HFFc6 (cell line): ENCODE results near the gene CCDC174. TPM values are rescaled to one million over a fixed set of nuclear protein-coding genes. Genes with fewer than 3 reads are reported as not detected.
A peak's percentile ranks its signal among the peaks of the same experiment; 100 is the strongest.

Source experiments
- DNase-seq: peaks from one replicate; pipeline ENCODE4 v3.0.0-alpha.2; 2018
- H3K27ac Mint-ChIP-seq: 2 replicates; pipeline ENCODE4 v1.8.0; 2020; ENCODE audit warnings: mild to moderate bottlenecking, mixed read lengths
- H3K27me3 Mint-ChIP-seq: 2 replicates; pipeline ENCODE4 v1.8.0; 2021; ENCODE audit warnings: mild to moderate bottlenecking, moderate library complexity, mixed read lengths; ENCODE audit not compliant: insufficient read depth
- H3K36me3 Mint-ChIP-seq: 2 replicates; pipeline ENCODE4 v1.8.0; 2021; ENCODE audit warnings: low read depth, mixed read lengths
- H3K4me1 Mint-ChIP-seq: 2 replicates; pipeline ENCODE4 v1.8.0; 2020; ENCODE audit warnings: low read depth, mixed read lengths
- H3K4me3 Mint-ChIP-seq: 2 replicates; pipeline ENCODE4 v1.8.0; 2020; ENCODE audit warnings: mild to moderate bottlenecking, moderate library complexity, mixed read lengths
- H3K9me3 Mint-ChIP-seq: 2 replicates; pipeline ENCODE4 v1.8.0; 2020; ENCODE audit warnings: mild to moderate bottlenecking, mixed read lengths
- CTCF ChIP-seq: fragments of 200-600 bp; sonication (generic); IDR thresholded peaks from 2 replicates; pipeline ENCODE4 v1.5.0; 2021; ENCODE audit warnings: antibody characterized with exemption, mild to moderate bottlenecking
- total RNA-seq, 6 experiments: library from RNA; stranded (reverse); fragmentation: NEBNext Ultra II Directional; extraction: Animal tissue kit (Norgen Biotek cat#: 25700); gene quantifications; 2 replicates in 1 of 6; 3 replicates in 5 of 6; pipeline ENCODE4 v1.2.3, GENCODE V29; 2021

The CCDC174 gene
- total RNA-seq, 6 experiments from 2014 or later = 8.7 to 13.4 (median 10.5) TPM

- TF ChIP-seq CTCF = no peak
- Mint-ChIP-seq H3K27me3 (peaks cover 5% of the 10 kb centered on the region; the same call in 1 of the 2 replicates), H3K36me3 (no peaks in the 10 kb centered on the region), H3K27ac (no peak overlapping the region), H3K4me3 (no peak overlapping the region), H3K9me3 (no peaks in the 10 kb centered on the region; the same call in 1 of the 2 replicates), H3K4me1 (no peaks in the 10 kb centered on the region)
- no peak for DNase-seq
These were observed 25.3 kb downstream of the CCDC174 start for GRCh38 chr3:14676881-14677280.

- Mint-ChIP-seq H3K4me3 (no peak overlapping the region), H3K4me1 (no peaks in the 10 kb centered on the region), H3K27ac (no peak overlapping the region), H3K9me3 (no peaks in the 10 kb centered on the region; the same call in 1 of the 2 replicates), H3K27me3 (peaks cover 7% of the 10 kb centered on the region), H3K36me3 (no peaks in the 10 kb centered on the region)
- no peak for DNase-seq
- 0 out of 2 replicates have a peak, but pooled peaks have one; percentile 7 for TF ChIP-seq CTCF
These were observed 26.5 kb downstream of the CCDC174 start for GRCh38 chr3:14678015-14678503.

GRCh38 chr3:14680115-14680514 lies 28.6 kb downstream of the CCDC174 start:
- no peaks in the 10 kb centered on the region; the same call in 1 of the 2 replicates for H3K9me3 Mint-ChIP-seq
- no peak overlapping the region for H3K4me3 Mint-ChIP-seq
- no peaks in the 10 kb centered on the region for H3K36me3 Mint-ChIP-seq
- no peak for DNase-seq
- H3K4me1 Mint-ChIP-seq = no peaks in the 10 kb centered on the region
- H3K27me3 Mint-ChIP-seq = peaks cover 7% of the 10 kb centered on the region
- TF ChIP-seq CTCF = no peak
- no peak overlapping the region for H3K27ac Mint-ChIP-seq

GRCh38 chr3:14680716-14681115 lies 29.2 kb downstream of the CCDC174 start:
- no peak for DNase-seq
- peaks cover 7% of the 10 kb centered on the region for H3K27me3 Mint-ChIP-seq
- no peaks in the 10 kb centered on the region for H3K36me3 Mint-ChIP-seq
- TF ChIP-seq CTCF = no peak
- no peak overlapping the region for H3K27ac Mint-ChIP-seq
- no peak overlapping the region for H3K4me3 Mint-ChIP-seq
- no peaks in the 10 kb centered on the region for H3K4me1 Mint-ChIP-seq
- H3K9me3 Mint-ChIP-seq = no peaks in the 10 kb centered on the region; the same call in 1 of the 2 replicates

- TF ChIP-seq CTCF = no peak
- Mint-ChIP-seq H3K27me3 (peaks cover 19% of the 10 kb centered on the region), H3K4me1 (no peaks in the 10 kb centered on the region), H3K4me3 (no peak overlapping the region), H3K9me3 (no peaks in the 10 kb centered on the region; the same call in 1 of the 2 replicates), H3K36me3 (no peaks in the 10 kb centered on the region), H3K27ac (no peak overlapping the region)
- DNase-seq = no peak
These were observed 32.9 kb downstream of the CCDC174 start for GRCh38 chr3:14684447-14684846.
